Transverse colon (tissue), 3 donors: ENCODE data around the gene ANKFN1.

Experiments
- CTCF ChIP-seq, 5 experiments: fragments of 200-600 bp in 3 of 5; fragments of 450-650 bp in 2 of 5; sonication (generic) in 3 of 5; IDR thresholded peaks; 1 replicate in 2 of 5; 2 replicates in 3 of 5; pipeline ENCODE4 v1.5.1; 2016 to 2017; ENCODE audit warnings: antibody characterized with exemption in 5 of 5, inconsistent platforms in 3 of 5, mild to moderate bottlenecking in 2 of 5, moderate library complexity in 1 of 5
- EP300 ChIP-seq: sonication (generic); formaldehyde crosslinking; IDR thresholded peaks from one replicate; pipeline ENCODE4 v1.6.1; 2017; ENCODE audit warnings: antibody characterized with exemption, low read depth
- POLR2A ChIP-seq: fragments of 450-650 bp; IDR thresholded peaks from one replicate; pipeline ENCODE4 v1.6.1; 2016; ENCODE audit warnings: antibody characterized with exemption, mild to moderate bottlenecking, moderate library complexity

- TF ChIP-seq CTCF (IDR thresholded peaks at IDR 0.05) (no peak), POLR2A (no peak), EP300 (no peak)
Measured at GRCh38 chr17:56313201-56313600, 159.9 kb downstream of the ANKFN1 start.
